GM21447 (cell line): ENCODE data around the gene EPS8L3.
"Not testable (repeated sequence)": the region's sequence is repeated elsewhere in the genome, so short reads cannot be mapped to it uniquely, and the experiment has no call there.

Source experiments
- ATAC-seq: cut with Tn5 transposase; IDR thresholded peaks from one replicate; pipeline ENCODE4 v1.9.1; 2021; ENCODE audit not compliant: unreplicated experiment

The EPS8L3 gene

DNA sequence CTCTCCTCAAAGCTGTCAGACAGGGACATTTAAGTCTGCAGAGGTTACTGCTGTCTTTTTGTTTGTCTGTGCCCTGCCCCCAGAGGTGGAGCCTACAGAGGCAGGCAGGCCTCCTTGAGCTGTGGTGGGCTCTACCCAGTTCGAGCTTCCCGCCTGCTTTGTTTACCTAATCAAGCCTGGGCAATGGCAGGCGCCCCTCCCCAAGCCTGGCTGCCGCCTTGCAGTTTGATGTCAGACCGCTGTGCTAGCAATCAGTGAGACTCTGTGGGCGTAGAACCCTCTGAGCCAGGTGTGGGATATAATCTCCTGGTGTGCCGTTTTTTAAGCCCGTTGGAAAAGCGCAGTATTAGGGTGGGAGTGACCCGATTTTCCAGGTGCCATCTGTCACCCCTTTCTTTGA is 15.4 kb downstream of the EPS8L3 start:
- not testable (repeated sequence) for ATAC-seq

DNA sequence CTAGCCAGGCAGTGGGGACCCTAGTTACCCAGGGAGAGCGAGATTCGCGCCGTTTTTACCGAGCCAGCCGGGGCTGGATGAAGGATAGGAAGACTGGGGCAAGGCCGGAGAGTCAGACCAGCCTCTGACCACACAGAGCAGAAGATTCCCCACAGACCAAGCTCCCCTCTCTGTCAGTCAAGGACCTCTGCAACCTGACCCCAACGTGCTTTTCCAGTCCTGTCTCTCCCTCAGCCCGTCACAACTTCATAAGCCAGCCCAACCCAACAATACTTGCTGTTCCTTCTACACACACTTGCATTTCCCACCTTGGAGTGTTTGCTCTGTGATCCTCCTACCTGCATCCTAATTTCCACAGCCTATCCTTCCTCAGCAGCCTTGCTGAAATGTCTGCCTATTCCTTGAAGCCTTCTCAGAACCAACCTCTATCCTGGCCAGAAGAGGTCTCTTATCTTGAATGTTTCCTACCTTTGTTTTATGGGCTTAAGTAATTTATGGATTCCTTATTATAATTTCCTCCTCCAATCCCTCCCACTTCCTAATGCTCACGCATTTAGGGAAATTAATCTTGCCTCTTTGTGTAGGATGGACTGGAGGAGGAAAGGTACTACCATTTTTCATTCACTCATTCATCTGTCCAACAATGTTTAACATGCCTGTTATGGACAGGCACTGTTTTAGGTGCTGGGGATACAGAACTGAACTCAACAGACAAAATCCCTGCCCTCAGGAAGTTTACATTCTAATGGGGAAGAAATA is 22.9 kb downstream of the EPS8L3 start, which contains the start of gene GSTM3:
Gene GSTM3 (minus strand): TSS at position 424 of the 759 bp plus-strand sequence. CDS start 751 bp downstream, outside the sequence.
- ATAC-seq: no peak

DNA sequence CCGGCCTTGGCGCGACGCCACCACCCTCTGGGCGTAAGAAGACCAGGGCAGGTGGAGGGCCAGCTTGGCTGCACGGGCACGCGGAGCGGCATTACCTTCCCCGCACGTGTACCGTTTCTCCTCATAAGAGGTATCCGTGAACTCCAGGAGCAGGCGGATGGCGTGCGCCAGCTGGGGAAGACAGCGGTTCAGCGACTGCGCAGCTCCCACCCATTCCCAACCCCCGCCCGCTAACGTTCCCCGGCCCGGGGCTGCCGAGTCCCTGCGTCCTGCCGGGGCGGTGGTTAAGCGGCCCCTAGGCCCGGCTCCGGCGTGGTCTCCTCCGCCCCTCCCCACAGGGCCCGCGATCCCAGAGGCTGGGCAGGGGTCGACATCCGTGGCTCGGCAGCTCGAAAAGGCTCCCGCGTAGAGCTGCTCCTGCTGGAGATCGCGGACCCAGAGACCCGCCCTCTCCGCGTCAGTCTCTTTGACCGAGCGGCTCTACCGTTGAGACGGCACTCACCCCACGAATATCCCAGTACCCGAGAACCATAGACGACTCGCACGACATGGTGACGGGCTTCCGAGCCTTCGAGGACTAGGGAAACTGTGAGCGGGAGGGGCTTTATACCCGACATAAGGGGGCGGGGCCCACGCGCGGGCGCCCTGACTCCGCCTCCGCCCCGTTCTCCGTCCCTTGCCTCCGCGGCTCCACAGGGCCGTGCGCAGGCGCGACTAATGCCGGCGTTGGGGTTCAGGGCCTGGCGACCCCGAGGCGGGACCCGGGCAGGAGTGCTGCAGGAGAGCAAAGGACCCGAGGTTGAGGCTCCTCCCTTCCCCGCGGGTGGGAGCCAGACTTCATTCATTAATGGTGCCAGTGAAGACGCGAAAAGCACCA is 23.7 kb downstream of the EPS8L3 start:
- no peak for ATAC-seq

DNA sequence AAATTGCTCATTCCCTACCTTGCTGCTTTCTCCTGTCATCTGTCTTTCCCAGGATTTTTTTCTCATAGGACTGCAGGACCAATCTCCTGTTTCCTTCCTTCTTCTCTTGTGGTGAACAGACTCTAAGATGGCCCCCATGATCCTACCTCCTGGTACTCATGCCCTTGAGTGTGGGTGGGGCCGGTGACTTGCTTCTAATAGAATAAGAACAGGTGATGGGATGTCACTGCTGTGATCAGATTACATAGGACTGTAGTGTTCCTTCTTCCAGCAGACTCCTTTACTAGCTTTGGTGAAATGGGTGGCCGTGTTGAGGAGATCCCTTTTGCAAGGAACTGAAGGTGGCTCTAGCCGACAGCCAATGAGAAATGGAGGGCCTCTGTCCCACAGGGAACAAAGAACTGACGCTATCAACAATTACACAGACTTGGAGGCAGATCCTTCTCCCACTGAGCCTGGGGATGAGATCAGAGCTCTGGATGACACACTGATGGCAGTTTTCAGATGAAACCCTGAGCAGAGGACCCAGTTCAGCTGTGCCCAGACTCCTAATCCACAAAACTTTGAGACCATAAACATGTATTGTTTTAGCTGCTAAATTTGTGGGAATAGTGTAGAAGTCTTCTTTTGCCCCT is 30.4 kb downstream of the EPS8L3 start:
- ATAC-seq: no peak

DNA sequence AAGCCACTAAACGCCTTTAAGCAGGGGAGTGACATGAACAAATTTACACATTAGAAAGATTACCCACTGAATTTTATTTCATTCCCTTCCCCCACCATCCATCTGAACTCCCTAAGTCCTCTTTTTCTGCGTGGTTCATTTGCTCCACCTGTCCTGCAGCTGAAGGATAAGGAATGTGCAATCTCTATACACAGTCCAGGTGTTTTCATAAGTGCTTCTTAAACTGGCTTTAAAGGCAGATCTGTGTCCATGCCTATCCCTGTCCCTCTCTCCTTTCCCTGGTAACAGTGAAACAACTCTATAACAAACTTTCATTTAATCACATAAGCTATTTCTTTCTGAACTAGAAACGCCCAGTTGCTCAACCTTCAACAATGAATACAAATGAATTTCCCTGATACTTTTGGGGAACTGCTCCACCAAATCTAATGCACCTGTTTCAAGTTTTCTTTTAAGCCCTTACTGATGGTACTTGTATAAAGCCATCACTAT is 31.3 kb downstream of the EPS8L3 start:
- ATAC-seq: no peak

DNA sequence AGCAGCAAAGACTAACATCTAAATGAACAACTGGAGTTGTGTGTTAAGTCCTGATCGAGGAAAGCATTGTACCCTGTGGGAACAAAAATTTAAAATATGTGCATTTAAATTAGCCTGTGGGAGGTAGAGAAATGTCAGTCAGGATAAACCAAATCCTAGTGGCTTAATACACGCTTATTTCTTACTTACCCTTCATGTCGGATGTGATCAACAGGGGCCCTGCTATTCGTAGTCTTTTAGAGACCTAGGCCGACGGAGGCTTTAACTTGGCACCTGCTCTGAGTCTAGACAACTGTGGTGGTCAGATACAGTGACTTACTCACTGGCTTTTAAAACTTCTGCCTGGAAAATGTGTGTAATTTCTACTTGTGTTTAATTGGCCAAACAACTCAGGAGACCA is 33.1 kb downstream of the EPS8L3 start:
- no peak for ATAC-seq

DNA sequence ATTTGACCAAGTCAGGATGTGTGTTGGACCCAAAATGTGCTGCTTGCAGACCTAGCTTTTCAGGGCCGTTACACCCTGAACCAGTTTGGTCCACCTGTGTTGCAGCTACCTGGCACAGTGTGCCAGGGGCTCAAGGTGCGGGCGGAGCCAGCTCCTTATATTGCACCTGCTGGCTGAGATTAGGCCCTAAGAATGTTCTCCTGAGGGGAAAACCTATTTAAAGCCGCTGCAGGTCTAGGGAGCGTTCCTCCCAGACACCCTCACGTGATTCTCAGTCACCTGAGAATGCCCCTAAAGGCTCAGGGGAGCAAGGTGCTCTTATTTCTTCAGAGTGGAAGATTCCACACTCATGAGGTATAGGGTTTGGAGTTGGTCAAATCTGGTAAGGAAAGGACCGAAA is 34.9 kb downstream of the EPS8L3 start:
- no peak for ATAC-seq

DNA sequence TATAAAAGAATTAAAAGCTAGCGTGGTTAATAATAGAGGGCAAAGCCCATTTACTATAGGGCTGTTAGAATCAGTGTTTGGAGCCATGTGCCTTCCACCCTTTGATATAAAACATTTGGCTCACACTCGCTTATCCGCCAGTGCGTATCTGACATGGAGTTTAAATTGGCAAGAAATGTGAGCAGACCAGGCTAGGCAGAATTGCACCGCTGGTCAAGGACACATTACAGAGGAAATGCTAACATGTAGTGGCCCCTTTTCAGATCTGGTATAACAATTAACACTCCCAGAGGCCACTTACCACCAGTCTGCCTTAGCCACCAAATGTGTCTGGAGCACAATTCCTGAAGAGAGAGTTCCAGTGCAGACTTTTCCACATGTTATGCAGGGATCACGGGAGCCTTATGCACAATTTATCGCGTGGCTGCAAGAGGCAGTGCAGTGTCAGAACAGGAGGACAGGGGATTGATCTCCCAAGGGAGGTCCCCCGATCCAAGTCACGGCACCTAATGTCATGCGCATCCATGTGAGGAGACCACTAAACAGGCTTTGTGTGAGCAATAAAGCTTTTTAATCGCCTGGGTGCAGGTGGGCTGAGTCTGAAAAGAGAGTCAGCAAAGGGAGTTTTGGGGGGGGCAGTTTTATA is 36.9 kb downstream of the EPS8L3 start:
- no peak for ATAC-seq

DNA sequence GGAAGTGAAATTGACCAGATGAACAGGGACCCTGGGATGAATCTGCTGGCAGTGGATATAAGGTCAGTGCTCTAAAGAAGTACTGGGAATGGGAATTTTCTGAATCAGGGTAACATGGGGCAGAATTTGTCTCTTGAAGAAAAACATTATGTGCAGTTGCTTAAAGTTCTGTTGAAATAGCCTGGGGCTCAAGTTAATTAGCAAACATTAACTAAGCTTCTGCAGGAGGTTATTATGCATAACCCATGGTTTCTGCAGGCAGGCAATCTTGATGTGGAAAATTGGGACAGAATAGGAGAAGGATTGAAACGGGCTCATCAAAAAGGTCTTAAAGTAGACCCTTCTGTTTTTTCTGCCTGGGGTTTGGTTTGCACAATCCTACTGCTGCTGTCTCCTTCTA is 37.7 kb downstream of the EPS8L3 start:
- ATAC-seq: no peak

DNA sequence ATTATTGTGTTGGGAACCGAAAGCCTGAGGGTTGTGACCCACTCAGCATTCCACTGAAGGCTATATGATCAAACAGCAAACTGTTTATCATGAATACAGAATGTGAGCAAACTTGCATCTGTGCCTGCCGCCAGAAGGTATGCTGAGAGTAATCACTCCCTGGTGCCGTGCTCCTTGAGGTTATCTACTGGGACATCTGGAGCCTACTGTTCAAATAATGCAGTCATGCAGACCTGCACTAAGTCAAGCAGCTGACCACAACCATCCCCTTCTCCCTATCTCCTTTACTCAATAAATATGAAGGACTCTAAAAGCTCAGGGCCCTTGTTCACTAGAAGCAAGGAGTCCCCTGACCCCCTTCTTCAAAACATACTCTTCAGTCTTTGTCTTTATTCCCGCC is 38.2 kb downstream of the EPS8L3 start:
- no peak for ATAC-seq

DNA sequence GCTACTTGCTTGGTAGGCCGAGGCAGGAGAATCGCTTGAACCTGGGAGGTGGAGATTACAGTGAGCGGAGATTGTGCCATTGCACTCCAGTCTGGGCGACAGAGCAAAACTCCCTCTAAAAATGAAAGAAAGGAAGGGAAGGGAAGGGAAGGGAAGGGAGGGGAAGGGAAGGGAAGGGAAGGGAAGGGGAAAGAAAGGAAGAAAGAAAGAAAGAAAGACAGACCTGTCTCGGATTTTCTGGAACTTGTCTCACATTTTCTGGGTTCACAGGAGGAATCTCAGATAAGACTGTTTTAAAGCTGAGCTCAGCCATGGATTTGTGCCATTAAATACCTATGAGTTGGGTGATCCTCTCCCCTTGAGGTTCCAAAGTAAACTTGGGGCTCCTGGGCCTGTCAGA is 38.8 kb downstream of the EPS8L3 start:
- no peak for ATAC-seq

DNA sequence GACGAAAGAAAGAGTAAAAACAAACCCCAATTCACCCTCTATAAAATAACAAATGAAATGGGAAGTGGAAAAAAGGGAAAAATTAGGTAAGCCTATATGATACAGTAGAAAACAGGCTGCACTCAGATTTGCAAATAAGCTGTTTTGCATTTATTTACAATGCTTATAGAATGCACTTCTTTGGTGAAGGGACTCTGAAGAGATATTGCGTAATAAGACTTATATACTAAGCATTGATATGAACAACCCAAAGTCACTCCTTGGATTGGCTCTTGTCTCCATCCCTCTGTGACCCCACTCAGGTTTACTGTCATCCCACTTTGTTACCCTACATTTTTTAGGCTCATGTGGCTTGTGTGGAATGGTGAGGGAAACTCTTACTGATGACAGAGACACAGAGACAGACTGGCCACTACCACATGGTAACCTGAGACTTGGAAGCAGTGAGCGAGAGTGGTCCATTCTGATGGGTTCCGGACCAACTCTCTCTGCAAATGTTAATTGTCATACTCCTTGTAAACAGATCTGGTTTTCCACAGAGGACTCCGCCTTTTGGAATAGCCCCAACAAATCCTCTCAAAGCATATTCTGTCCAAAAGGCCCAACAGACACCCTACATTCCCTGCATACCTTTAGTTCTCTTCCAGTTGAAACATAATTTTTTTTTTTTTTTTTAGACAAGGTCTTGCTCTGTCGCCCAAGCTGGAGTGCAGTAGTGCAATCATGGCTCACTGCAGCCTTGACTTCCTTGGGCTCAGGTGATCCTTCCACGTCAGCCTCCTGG is 40.6 kb downstream of the EPS8L3 start:
- ATAC-seq: no peak

DNA sequence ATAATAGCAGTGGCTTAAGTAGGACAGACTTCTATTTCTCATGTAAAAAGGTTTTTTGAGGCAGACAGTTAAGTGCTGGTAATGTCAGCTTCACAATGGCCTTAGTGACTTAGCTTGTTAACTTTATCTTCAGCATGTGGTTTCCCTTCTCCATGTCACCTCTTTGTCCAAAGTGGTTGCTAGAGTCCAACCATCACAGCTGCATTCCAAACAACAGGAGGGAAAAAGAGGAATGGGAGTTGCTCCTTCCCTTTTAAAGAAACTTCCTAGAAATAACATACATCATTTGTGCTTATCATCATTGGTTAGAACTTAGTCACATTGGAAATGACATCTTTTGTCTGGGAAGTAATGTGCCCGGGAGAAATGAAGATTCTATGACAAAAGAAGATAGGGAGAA is 41.8 kb downstream of the EPS8L3 start:
- no peak for ATAC-seq

DNA sequence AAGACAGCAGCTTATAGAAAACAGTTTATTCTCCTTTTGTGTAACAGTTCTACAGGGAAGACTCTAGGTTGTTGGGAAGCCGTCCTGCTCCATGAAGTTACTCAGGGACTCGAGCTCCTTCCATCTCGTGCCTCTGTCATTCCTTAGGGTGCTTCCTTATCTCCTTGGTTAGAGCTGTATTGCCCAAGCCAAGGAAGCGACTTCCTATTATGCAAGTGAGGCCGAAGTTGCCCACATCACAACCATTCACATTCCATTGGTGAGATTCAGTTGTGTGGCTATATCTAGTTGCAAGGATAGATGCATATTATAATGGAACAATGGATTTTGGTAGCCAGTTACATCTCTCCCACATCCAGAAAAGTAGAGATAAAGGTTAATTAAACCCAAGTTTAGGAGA is 42.7 kb downstream of the EPS8L3 start:
- ATAC-seq: no peak

DNA sequence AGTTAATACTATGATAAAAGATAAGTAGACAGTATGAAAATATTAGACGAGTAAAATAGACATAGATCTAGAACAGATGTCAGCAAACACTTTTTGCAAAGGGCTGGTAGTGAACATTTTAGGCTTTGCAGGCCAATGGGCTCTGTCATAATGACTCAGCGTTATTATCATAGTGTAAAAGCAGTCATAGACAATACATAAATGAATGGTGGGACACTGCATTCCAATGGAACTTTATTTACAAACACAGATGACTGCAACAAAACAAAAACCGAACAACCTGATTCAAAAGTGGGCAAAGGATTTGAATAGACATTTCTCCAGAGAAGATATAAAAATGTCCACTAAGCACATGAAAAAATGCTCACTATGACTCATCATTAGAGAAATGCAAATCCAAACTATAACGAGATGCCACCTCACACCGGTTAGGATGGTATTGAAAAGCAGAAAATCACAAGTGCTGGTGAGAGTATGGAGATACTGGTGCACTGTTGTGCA is 44.3 kb downstream of the EPS8L3 start:
- ATAC-seq: no peak

DNA sequence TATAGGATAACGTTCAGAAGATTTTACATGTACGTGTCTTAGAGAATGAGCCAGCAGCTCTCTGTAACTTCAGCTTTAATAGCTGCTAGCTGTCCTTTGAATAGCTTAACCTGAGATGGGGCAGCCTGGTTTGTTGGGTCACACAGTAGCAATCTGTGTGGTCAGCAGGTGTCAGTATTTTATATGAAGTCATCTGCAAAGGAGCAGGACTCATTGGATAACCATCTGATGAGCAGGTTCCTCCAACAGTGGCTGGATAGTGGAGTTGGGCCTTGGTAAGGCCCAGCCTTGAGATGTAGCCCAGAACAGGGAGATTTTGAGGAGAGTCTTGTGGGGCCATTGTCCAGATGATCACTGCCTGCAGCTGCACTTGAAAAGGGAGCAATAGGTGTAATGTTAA is 45.2 kb downstream of the EPS8L3 start:
- ATAC-seq: no peak

DNA sequence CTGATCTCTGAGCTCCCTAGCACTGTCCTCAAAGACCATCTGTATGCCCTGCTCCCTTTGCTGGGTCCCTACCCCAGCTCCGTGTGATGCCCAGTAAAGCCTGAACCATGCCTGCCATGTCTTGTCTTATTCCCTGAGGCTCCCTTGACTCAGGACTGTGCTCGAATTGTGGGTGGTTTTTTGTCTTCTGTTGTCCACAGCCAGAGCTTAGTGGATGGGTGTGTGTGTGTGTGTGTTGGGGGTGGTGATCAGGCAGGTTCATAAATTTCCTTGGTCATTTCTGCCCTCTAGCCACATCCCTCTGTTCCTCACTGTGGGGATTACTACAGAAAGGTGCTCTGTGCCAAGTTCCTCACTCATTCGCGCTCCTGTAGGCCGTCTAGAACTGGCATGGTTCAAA is 46.0 kb downstream of the EPS8L3 start:
- ATAC-seq: no peak

DNA sequence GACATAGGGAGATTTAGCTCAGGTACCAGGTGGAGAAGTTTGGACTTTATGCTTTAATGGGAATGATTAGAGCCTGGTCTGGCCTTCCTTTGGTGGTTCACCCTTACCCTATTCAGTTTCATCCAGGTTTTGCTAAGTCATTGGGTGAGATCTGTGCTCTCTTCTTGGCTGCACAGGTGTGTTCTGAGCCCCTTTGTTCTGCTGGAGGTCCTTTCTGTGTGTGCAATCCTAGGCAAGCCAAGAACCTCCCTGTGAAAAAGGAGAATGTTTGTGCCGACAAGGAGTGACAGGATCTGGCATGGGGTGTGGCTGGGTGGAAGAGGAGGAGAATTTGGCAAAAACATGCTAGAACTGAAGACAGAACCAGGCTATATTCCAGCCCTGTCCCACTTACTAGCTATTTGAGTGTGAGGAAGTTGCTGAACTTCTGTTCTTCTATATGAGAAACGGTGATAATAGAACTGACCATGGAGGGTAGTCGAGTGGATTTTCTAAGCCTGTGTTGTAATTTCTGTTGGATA is 47.1 kb downstream of the EPS8L3 start:
- ATAC-seq: no peak

DNA sequence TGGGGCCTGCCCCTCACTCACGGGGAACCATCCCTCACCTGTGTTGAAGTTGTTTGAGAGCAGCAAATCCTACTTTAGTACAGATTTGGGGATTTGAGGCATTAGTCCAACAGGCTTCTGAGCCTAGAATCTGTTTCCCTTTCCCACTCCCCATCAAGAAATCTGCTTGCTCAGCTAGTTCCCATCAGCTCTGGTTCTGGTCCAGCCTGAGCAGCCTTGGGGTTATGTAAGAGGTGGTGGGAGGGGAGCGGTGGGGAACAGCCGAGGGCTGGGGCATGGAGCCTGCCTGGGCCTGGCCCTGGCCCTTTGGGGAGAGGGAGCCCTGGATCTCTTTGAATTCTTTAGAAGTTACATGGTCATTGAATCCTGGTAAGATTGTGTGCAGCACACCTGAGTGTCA is 47.6 kb downstream of the EPS8L3 start:
- ATAC-seq: no peak
